H4 (cell line): ENCODE results near the gene TADA3. TPM values are rescaled to one million over a fixed set of nuclear protein-coding genes. Genes with fewer than 3 reads are reported as not detected.
"Not testable (repeated sequence)": the region's sequence is repeated elsewhere in the genome, so short reads cannot be mapped to it uniquely, and the experiment has no call there.

Experiments
- DNase-seq: peaks from one replicate; pipeline ENCODE4 v3.0.0-alpha.2; 2015; ENCODE audit warnings: low spot score
- total RNA-seq: library from RNA; depleted of rRNA; stranded (reverse); fragments of >200 nt; shearing (Covaris generic); gene quantifications from 2 replicates; pipeline ENCODE4 v1.2.3, GENCODE V29; 2014

The TADA3 gene
- total RNA-seq, 1 experiment from 2014 or later = 81.5 TPM

- DNase-seq = no peak
Measured at GRCh38 chr3:9784965-9785364, 7.3 kb downstream of the TADA3 start.

- no peak for DNase-seq
Measured at GRCh38 chr3:9783954-9784353, 8.3 kb downstream of the TADA3 start.

GRCh38 chr3:9782770-9783169, 9.5 kb downstream of the TADA3 start:
- no peak for DNase-seq

- DNase-seq = no peak
Measured at GRCh38 chr3:9781978-9782603, 10.2 kb downstream of the TADA3 start.

- DNase-seq = no peak
Measured at GRCh38 chr3:9781551-9781950, 10.7 kb downstream of the TADA3 start.

GRCh38 chr3:9780910-9781309, 11.4 kb downstream of the TADA3 start:
- DNase-seq = no peak

GRCh38 chr3:9780458-9780812, 11.8 kb downstream of the TADA3 start:
- DNase-seq = no peak

GRCh38 chr3:9779721-9780457, 12.4 kb downstream of the TADA3 start:
- no peak for DNase-seq

GRCh38 chr3:9779075-9779593, 13.1 kb downstream of the TADA3 start:
- no peak for DNase-seq

GRCh38 chr3:9778143-9779074, 13.9 kb downstream of the TADA3 start:
- DNase-seq = no peak

GRCh38 chr3:9777694-9778021, 14.6 kb downstream of the TADA3 start:
- no peak for DNase-seq

GRCh38 chr3:9776896-9777693, 15.2 kb downstream of the TADA3 start:
- no peak for DNase-seq

- DNase-seq = not testable (repeated sequence)
Measured at GRCh38 chr3:9771007-9771406, 21.3 kb downstream of the TADA3 start.

- no peak for DNase-seq
Measured at GRCh38 chr3:9770276-9770812, 21.9 kb downstream of the TADA3 start.

GRCh38 chr3:9769426-9770275, 22.6 kb downstream of the TADA3 start, which contains the start of gene CAMK1:
Gene CAMK1, minus strand, starts transcription at chr3:9769947. Its CDS starts 2,198 bp downstream, at chr3:9767749.
- DNase-seq = no peak

GRCh38 chr3:9769012-9769411, 23.3 kb downstream of the TADA3 start:
- no peak for DNase-seq

GRCh38 chr3:9768141-9768775, 24.0 kb downstream of the TADA3 start:
- DNase-seq = no peak

GRCh38 chr3:9767418-9767817, 24.9 kb downstream of the TADA3 start:
- DNase-seq = no peak

- no peak for DNase-seq
Measured at GRCh38 chr3:9765865-9766264, 26.4 kb downstream of the TADA3 start.

GRCh38 chr3:9762871-9763270, 29.4 kb downstream of the TADA3 start:
- DNase-seq = no peak
